ENCODE data around the gene ASB3.
"Not testable (repeated sequence)": the region's sequence is repeated elsewhere in the genome, so short reads cannot be mapped to it uniquely, and the experiment has no call there.

The ASB3 gene, protein sequence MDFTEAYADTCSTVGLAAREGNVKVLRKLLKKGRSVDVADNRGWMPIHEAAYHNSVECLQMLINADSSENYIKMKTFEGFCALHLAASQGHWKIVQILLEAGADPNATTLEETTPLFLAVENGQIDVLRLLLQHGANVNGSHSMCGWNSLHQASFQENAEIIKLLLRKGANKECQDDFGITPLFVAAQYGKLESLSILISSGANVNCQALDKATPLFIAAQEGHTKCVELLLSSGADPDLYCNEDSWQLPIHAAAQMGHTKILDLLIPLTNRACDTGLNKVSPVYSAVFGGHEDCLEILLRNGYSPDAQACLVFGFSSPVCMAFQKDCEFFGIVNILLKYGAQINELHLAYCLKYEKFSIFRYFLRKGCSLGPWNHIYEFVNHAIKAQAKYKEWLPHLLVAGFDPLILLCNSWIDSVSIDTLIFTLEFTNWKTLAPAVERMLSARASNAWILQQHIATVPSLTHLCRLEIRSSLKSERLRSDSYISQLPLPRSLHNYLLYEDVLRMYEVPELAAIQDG

GRCh38 chr2:53786705-53787613, at the start of gene ASB3, which contains the start of gene ERLEC1:
Gene ASB3 (minus strand): TSS chr2:53786953. CDS start chr2:53765572, 21,381 bp downstream.
Gene ERLEC1 (plus strand): TSS chr2:53787044. CDS start chr2:53787211, 167 bp downstream.
- H3K4me3 ChIP-seq (ENCODE audit: low read depth, low read length) = peak within 1 kb of the TSS; percentile 99

DNA sequence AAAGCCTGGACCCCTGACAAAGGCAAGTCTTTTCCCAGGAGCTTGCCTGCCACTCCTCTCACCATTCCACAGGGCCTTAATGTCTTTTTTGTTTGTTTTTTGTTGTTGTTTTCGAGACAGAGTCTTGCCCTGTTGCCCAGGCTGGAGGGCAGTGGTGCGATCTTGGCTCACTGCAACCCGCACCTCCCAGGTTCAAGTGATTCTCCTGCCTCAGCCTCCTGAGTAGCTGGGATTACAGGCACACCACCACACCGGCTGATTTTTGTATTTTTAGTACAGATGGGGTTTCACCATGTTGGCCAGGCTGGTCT, 43.2 kb upstream of the ASB3 start:
- not testable (repeated sequence) for H3K4me3 ChIP-seq (ENCODE audit: low read depth, low read length)

- H3K4me3 ChIP-seq (ENCODE audit: low read depth, low read length) = no peak overlapping the region
Observed at GRCh38 chr2:53829273-53829979, 42.7 kb upstream of the ASB3 start.

DNA sequence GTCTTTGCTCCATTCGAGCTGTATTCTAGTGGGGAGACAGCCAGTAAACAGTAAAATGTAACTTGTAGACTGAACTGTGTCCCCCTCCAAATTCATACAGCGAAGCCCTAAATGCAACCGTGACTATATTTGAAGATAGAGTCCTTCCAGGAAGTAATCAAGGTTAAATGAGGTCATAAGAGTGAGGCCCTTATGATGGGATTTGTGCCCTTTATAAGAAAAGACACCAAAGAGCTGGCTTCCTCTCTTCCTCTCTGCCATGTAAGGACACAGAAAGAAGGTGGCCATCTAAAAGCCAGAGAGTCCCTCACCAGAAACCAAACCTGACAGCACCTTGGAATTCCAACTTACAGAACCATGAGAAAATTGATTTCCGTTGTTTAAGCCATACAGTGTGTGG, 41.6 kb upstream of the ASB3 start:
- H3K4me3 ChIP-seq (ENCODE audit: low read depth, low read length) = no peak overlapping the region

- H3K4me3 ChIP-seq (ENCODE audit: low read depth, low read length) = no peak overlapping the region
Observed at GRCh38 chr2:53827398-53828175, 40.8 kb upstream of the ASB3 start.

DNA sequence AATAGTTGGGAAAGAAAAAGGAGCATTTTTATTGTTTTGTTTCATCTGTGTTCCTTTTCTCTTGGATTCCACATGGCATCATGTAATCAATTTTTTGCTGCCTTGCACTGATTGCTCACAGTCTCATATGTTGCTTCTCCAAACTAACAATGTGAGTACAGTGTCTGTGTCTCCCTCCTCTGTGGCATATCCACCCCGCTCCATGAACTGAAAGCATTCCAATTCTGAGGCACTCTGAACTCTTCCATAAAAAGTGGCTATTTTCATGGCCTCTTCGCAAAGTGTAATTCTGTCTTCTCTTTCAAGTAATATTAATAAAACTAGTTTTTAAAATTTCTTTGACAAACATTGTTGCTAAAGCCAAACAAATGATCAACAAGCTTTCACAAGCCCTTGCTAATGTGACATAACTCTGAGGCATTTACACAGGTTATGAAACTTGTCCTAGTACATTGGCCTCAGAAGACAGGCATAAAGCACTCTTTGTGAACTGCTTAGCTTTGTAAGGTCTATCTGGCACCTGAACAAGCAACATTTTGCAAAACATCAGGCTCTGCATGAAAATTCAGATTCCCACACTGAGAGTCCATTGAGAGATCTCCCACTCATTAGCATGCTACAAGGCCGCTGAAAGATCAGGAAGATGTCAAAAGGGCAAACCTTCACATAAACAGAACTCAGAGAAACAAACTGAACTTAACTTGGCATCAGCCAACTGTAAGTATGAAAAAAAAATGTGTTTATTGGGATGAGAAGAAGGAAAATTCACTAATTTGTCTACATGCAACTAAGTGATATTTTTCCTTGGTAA, 40.0 kb upstream of the ASB3 start:
- no peak overlapping the region for H3K4me3 ChIP-seq (ENCODE audit: low read depth, low read length)

DNA sequence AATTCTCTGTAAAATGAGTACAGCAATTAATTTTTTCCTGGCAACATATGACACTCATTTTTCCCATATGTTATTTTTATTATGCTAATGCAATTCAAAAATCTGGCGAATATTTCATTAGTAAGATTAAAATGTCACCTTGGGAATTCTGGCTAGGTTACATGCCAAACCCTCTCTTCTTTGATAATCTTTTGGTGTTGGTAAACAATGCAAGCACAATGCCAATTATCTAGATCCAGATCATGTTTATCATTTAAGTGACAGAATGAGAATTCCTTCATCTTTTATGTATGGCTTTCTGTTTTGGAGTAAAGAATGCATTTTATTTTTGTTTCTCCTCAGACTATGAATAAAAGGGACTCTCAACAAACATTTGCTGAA, 39.3 kb upstream of the ASB3 start:
- no peak overlapping the region for H3K4me3 ChIP-seq (ENCODE audit: low read depth, low read length)

DNA sequence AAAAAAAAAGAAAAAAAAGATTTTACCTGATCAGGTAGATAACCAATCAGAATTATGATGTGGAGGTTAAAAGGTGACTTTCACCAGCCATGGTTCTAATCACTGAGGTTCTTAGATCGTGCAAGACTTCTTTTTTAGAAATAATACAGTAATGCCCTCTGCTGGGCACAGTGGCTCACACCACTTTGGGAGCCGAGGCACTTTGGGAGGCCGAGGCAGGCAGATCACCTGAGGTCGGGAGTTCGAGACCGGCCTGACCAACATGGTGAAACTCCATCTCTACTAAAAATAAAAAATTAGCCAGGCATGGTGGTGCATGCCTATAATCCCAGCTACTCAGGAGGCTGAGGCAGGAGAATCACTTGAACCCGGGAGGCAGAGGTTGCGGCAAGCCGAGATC, 36.9 kb upstream of the ASB3 start:
- H3K4me3 ChIP-seq (ENCODE audit: low read depth, low read length) = not testable (repeated sequence)

- H3K4me3 ChIP-seq (ENCODE audit: low read depth, low read length) = no peak overlapping the region
Observed at GRCh38 chr2:53821810-53822209, 35.1 kb upstream of the ASB3 start.

- H3K4me3 ChIP-seq (ENCODE audit: low read depth, low read length) = no peak overlapping the region
Observed at GRCh38 chr2:53820711-53821110, 34.0 kb upstream of the ASB3 start.

GRCh38 chr2:53820048-53820447, 33.3 kb upstream of the ASB3 start:
- H3K4me3 ChIP-seq (ENCODE audit: low read depth, low read length) = no peak overlapping the region

DNA sequence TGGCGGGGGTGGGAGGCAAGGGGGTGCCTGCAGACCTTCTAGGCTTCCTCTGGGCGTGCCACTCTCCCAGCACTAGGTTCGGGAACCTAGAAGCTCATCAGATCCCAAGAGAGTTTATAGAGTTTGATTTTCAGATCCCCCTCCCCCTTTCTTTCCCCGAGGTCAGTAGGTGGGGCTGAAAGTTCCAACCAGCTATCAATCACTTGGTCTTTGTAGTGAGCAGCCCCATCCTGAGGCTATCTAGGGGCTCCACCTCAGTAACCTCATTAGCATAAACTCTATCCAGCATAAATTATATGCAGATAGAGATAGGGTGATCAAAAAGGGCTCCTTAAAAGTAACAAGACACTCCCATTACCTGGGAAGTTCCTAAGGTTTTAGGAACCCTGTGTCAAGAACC, 32.9 kb upstream of the ASB3 start:
- H3K4me3 ChIP-seq (ENCODE audit: low read depth, low read length) = no peak overlapping the region

DNA sequence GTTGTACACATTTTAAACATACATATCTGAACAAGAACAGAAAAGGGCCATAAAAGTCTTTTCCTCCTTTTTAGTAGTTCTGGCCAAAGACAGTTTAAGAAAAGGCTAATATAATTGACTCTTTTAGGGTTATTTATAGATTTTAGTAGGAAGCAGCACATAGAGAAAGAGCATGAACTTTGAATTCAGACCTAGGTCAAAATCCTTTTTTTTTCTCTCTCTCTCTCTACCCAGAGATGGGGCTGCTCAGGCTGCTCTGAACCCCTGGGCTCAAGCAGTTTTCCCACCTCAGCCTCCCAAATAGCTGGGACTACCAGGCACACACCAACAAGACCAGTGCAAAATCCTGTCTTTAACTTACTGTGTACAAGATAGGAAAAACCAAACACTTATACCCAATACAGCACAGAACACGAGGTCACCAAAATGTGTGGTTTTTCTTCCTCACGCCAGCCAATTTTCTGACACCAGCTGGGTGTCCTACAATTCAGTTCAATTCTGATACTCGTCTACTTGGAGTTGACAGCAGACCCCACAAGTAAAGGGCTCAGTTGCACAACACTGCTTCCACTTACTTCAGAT, 32.2 kb upstream of the ASB3 start:
- no peak overlapping the region for H3K4me3 ChIP-seq (ENCODE audit: low read depth, low read length)

GRCh38 chr2:53813151-53813550, 26.4 kb upstream of the ASB3 start:
- H3K4me3 ChIP-seq (ENCODE audit: low read depth, low read length) = no peak overlapping the region

- H3K4me3 ChIP-seq (ENCODE audit: low read depth, low read length) = no peak overlapping the region
Observed at GRCh38 chr2:53811601-53812000, 24.8 kb upstream of the ASB3 start.

- no peak overlapping the region for H3K4me3 ChIP-seq (ENCODE audit: low read depth, low read length)
Observed at GRCh38 chr2:53802617-53803151, 15.9 kb upstream of the ASB3 start.

- H3K4me3 ChIP-seq (ENCODE audit: low read depth, low read length) = no peak overlapping the region
Observed at GRCh38 chr2:53801547-53801946, 14.8 kb upstream of the ASB3 start.

GRCh38 chr2:53793821-53794220, 7.1 kb upstream of the ASB3 start:
- no peak overlapping the region for H3K4me3 ChIP-seq (ENCODE audit: low read depth, low read length)

- H3K4me3 ChIP-seq (ENCODE audit: low read depth, low read length) = no peak overlapping the region
Observed at GRCh38 chr2:53793261-53793660, 6.5 kb upstream of the ASB3 start.

Measured in iPS-11a (cell line).